22Rv1 (cell line): ENCODE measurements around the gene ADA.

Experiments
- CTCF ChIP-seq: fragments of 450-650 bp; IDR thresholded peaks from 2 replicates; pipeline ENCODE4 v1.5.1; 2017; ENCODE audit warnings: mild to moderate bottlenecking
- ZFX ChIP-seq: fragments of 450-650 bp; IDR thresholded peaks from 2 replicates; pipeline ENCODE4 v1.6.1; 2017; ENCODE audit warnings: antibody characterized with exemption, borderline replicate concordance

GRCh38 chr20:44614525-44614924, 37.0 kb downstream of the ADA start:
- TF ChIP-seq CTCF (no peak), ZFX (no peak)
